ENCODE data around the gene DNAH3.

DNA sequence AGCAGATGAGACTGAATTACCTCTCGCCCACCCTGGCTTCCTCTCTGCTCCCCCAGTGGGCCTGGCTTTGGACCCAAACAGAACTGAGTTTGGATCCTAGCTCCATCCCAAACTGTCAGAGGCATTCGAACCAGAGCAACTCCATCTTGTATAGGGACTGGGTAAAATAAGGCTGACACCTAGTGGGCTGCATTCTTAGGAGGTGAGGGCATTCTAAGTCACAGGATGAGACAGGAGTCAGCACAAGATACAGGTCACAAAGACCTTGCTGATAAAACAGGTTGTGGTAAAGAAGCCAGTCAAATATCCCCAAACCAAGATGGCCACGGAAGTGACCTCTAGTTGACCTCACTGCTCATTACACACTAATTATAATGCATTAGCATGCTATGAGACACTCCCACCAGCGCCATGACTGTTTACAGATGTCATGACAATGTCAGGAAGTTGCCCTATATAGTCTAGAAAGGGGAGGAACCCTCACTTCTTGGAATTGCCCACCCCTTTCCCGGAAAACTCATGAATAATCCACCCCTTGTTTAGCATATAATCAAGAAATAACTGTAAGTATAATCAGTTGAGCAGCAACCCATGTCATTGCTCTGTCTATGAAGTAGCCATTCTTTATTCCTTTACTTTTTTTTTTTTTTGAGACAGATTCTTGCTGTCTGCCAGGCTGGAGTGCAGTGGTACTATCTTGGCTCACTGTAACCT, 205.6 kb downstream of the DNAH3 start:
- TF ChIP-seq POLR2AphosphoS5 (IDR thresholded peaks at IDR 0.05) (no peak), POLR2A (IDR thresholded peaks at IDR 0.05) (no peak)
- TF ChIP-seq, protein P1, sequence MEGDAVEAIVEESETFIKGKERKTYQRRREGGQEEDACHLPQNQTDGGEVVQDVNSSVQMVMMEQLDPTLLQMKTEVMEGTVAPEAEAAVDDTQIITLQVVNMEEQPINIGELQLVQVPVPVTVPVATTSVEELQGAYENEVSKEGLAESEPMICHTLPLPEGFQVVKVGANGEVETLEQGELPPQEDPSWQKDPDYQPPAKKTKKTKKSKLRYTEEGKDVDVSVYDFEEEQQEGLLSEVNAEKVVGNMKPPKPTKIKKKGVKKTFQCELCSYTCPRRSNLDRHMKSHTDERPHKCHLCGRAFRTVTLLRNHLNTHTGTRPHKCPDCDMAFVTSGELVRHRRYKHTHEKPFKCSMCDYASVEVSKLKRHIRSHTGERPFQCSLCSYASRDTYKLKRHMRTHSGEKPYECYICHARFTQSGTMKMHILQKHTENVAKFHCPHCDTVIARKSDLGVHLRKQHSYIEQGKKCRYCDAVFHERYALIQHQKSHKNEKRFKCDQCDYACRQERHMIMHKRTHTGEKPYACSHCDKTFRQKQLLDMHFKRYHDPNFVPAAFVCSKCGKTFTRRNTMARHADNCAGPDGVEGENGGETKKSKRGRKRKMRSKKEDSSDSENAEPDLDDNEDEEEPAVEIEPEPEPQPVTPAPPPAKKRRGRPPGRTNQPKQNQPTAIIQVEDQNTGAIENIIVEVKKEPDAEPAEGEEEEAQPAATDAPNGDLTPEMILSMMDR (IDR thresholded peaks at IDR 0.05 in 8 of 11, conservative IDR thresholded peaks at IDR 0.05 in 3 of 11) = peak in 1 of 11 experiments; percentile 20
